ENCODE measurements around the gene SLC16A2. TPM values are rescaled to one million over a fixed set of nuclear protein-coding genes. Genes with fewer than 3 reads are reported as not detected.

The SLC16A2 gene
- total RNA-seq, 2 experiments from 2014 or later = 0.16 to 0.22 TPM

DNA sequence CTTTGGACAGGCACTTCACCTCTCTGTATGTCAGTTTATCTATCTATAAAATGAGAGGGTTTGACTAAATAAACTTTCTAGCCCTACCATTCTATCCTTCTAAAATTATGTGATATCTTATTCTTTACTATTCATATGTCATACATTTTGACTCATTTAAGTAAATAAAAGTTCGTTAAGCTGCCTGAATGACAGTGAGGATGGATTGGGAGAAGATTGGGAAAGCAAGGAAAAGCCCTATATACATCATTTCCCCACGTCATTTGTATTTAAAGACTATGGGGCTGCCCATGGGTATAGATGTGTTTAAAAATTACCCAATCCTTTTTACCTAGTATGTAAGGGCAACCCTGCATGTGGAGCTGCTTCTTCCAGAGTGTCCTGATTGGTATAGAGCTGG, 5.3 kb downstream of the SLC16A2 start:
- Histone ChIP-seq H3K4me3 (ENCODE audit: low read length) (no peak overlapping the region), H3K27me3 (ENCODE audit: control insufficient read depth in 1 of 2, insufficient read depth in 2 of 2, low read length in 2 of 2) (peaks cover 5 to 6% of the 10 kb centered on the region in 2 experiments), H3K27ac (ENCODE audit: low read depth in 1 of 2, low read length in 2 of 2) (no peak overlapping the region), H3K36me3 (ENCODE audit: insufficient read depth, low read length) (no peaks in the 10 kb centered on the region), H3K4me1 (ENCODE audit: insufficient read depth, low read length) (peaks cover 10% of the 10 kb centered on the region), H3K9me3 (ENCODE audit: control insufficient read depth in 1 of 2, insufficient read depth in 1 of 2, low read length in 2 of 2) (no peaks in the 10 kb centered on the region)
- intact Hi-C loops (cut with DNase I, micrococcal nuclease) = no loop called here
- Mint-ChIP-seq H3K27me3 (peaks cover 4% of the 10 kb centered on the region), H3K27ac (no peak overlapping the region), H3K9me3 (no peaks in the 10 kb centered on the region), H3K4me3 (no peak overlapping the region), H3K4me1 (ENCODE audit: low read depth) (no peaks in the 10 kb centered on the region), H3K36me3 (ENCODE audit: low read depth) (no peaks in the 10 kb centered on the region)
- no peak for ATAC-seq (ENCODE audit: poor library complexity)
- ChIA-PET CTCF (no interaction called here), POLR2A (no interaction called here)
- TF ChIP-seq, protein P1, sequence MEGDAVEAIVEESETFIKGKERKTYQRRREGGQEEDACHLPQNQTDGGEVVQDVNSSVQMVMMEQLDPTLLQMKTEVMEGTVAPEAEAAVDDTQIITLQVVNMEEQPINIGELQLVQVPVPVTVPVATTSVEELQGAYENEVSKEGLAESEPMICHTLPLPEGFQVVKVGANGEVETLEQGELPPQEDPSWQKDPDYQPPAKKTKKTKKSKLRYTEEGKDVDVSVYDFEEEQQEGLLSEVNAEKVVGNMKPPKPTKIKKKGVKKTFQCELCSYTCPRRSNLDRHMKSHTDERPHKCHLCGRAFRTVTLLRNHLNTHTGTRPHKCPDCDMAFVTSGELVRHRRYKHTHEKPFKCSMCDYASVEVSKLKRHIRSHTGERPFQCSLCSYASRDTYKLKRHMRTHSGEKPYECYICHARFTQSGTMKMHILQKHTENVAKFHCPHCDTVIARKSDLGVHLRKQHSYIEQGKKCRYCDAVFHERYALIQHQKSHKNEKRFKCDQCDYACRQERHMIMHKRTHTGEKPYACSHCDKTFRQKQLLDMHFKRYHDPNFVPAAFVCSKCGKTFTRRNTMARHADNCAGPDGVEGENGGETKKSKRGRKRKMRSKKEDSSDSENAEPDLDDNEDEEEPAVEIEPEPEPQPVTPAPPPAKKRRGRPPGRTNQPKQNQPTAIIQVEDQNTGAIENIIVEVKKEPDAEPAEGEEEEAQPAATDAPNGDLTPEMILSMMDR (IDR thresholded peaks at IDR 0.05) = no peak
- no peak for DNase-seq

DNA sequence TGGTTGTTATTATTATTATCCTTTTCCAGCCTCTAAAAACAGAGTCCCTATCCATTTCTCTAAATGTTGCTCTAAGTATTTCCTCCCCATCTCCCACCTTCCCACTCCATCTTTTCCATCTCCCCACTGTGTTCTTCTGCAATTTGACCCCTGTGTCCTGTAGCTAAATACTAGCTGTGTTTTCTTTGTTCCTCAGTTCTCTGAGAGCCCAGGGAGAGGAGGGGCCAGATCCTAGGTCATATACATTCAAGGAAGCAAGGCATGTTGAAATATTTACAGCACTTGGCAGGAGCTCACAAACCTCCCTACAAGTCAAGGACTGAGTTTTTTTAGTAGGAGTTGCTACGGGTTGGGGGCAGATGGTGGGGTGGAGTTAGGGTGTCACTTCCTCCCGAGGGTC, 10.5 kb downstream of the SLC16A2 start:
- no peak overlapping the region for H3K27ac Mint-ChIP-seq
- no peak for DNase-seq

DNA sequence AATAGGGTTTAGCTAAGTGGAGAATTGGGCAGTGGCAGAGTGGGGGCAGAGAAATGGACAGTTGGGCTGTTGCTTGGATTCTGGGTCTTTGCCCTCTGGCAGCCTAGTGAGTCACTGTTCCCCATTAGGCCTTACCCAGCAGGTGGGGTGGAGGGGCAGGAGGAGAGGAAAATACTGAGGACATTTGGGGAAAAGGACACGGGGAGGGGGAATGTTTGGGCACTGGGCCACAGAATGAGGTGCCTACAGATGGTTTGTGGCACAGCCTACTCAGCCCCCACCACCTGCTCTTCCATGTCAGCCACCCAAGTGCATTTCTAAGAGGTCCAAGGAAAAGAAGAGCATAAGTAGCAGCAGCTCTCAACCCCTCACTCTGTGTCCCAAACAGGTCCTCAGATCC, 13.0 kb downstream of the SLC16A2 start:
- H3K4me3 Mint-ChIP-seq = no peak overlapping the region

More for the DNA sequence above, 10.5 kb downstream of the SLC16A2 start:
- Histone ChIP-seq H3K4me1 (ENCODE audit: insufficient read depth, low read length) (no peaks in the 10 kb centered on the region), H3K27me3 (ENCODE audit: control insufficient read depth in 1 of 2, insufficient read depth in 2 of 2, low read length in 2 of 2) (no peaks in the 10 kb centered on the region), H3K4me3 (ENCODE audit: low read length) (no peak overlapping the region), H3K27ac (ENCODE audit: low read depth in 1 of 2, low read length in 2 of 2) (no peak overlapping the region), H3K9me3 (ENCODE audit: control insufficient read depth in 1 of 2, insufficient read depth in 1 of 2, low read length in 2 of 2) (no peaks in the 10 kb centered on the region), H3K36me3 (ENCODE audit: insufficient read depth, low read length) (no peaks in the 10 kb centered on the region)
- H3K36me3 Mint-ChIP-seq (ENCODE audit: low read depth) = no peaks in the 10 kb centered on the region
- no peaks in the 10 kb centered on the region for H3K27me3 Mint-ChIP-seq
- intact Hi-C loops (cut with DNase I, micrococcal nuclease) = no loop called here
- TF ChIP-seq, protein P1 (IDR thresholded peaks at IDR 0.05) = no peak
- ChIA-PET CTCF (no interaction called here), POLR2A (no interaction called here)
- no peak overlapping the region for H3K4me3 Mint-ChIP-seq
- no peaks in the 10 kb centered on the region for H3K4me1 Mint-ChIP-seq (ENCODE audit: low read depth)
- no peak for ATAC-seq (ENCODE audit: poor library complexity)
- H3K9me3 Mint-ChIP-seq = no peaks in the 10 kb centered on the region

More for the DNA sequence above, 13.0 kb downstream of the SLC16A2 start:
- H3K36me3 ChIP-seq (ENCODE audit: insufficient read depth, low read length) = no peaks in the 10 kb centered on the region
- H3K27ac Mint-ChIP-seq = no peak overlapping the region
- ChIA-PET POLR2A (no interaction called here), CTCF (no interaction called here)
- TF ChIP-seq, protein P1 (IDR thresholded peaks at IDR 0.05) = no peak
- no peaks in the 10 kb centered on the region for H3K36me3 Mint-ChIP-seq (ENCODE audit: low read depth)
- no peaks in the 10 kb centered on the region for H3K4me1 Mint-ChIP-seq (ENCODE audit: low read depth)
- H3K9me3 ChIP-seq (ENCODE audit: control insufficient read depth in 1 of 2, insufficient read depth in 1 of 2, low read length in 2 of 2) = no peaks in the 10 kb centered on the region
- no peaks in the 10 kb centered on the region for H3K27me3 ChIP-seq (ENCODE audit: control insufficient read depth in 1 of 2, insufficient read depth in 2 of 2, low read length in 2 of 2)
- ATAC-seq (ENCODE audit: poor library complexity) = no peak
- no peak for DNase-seq
- H3K4me1 ChIP-seq (ENCODE audit: insufficient read depth, low read length) = no peaks in the 10 kb centered on the region
- H3K9me3 Mint-ChIP-seq = no peaks in the 10 kb centered on the region
- H3K27me3 Mint-ChIP-seq = no peaks in the 10 kb centered on the region
- H3K4me3 ChIP-seq (ENCODE audit: low read length) = no peak overlapping the region
- no peak overlapping the region for H3K27ac ChIP-seq (ENCODE audit: low read depth in 1 of 2, low read length in 2 of 2)
- intact Hi-C loops (cut with DNase I, micrococcal nuclease) = no loop called here

Measured in CD4-positive, alpha-beta T cell (primary cell).